Smooth muscle cell (in vitro differentiated cells): ENCODE results near the gene PHACTR4. TPM values are rescaled to one million over a fixed set of nuclear protein-coding genes. Genes with fewer than 3 reads are reported as not detected.

Experiments used
- DNase-seq: peaks from one replicate; lab custom pipeline; 2025; ENCODE audit not compliant: unreplicated experiment; lab: John Stamatoyannopoulos, UW
- H2AFZ ChIP-seq: fragments of 200-600 bp; sonication (generic); 2 replicates; pipeline ENCODE4 v1.6.0; 2016; ENCODE audit warnings: antibody characterized with exemption, low read depth, mild to moderate bottlenecking
- H3F3A ChIP-seq: fragments of 200-600 bp; sonication (generic); 2 replicates; pipeline ENCODE4 v1.6.0; 2017; ENCODE audit warnings: antibody characterized with exemption, low read depth
- H3K27ac ChIP-seq: fragments of 200-600 bp; sonication (generic); 2 replicates; pipeline ENCODE4 v1.5.1; 2016; ENCODE audit warnings: low read depth, mild to moderate bottlenecking
- H3K27me3 ChIP-seq: fragments of 200-600 bp; sonication (generic); 2 replicates; pipeline ENCODE4 v1.6.1; 2016; ENCODE audit warnings: low read depth, mild to moderate bottlenecking
- H3K36me3 ChIP-seq: fragments of 200-600 bp; sonication (generic); 2 replicates; pipeline ENCODE4 v1.5.1; 2016; ENCODE audit warnings: low read depth
- H3K4me1 ChIP-seq: fragments of 200-600 bp; sonication (generic); 2 replicates; pipeline ENCODE4 v1.5.1; 2016; ENCODE audit warnings: low read depth
- H3K4me2 ChIP-seq: fragments of 200-600 bp; sonication (generic); 2 replicates; pipeline ENCODE4 v1.6.0; 2016; ENCODE audit warnings: mild to moderate bottlenecking
- H3K4me3 ChIP-seq: fragments of 200-600 bp; sonication (generic); 2 replicates; pipeline ENCODE4 v1.5.1; 2016; ENCODE audit warnings: mild to moderate bottlenecking
- H3K79me2 ChIP-seq: fragments of 200-600 bp; sonication (generic); 2 replicates; pipeline ENCODE4 v1.6.0; 2016; ENCODE audit warnings: low read depth, mild to moderate bottlenecking
- H3K9ac ChIP-seq: fragments of 200-600 bp; sonication (generic); 2 replicates; pipeline ENCODE4 v1.6.0; 2016; ENCODE audit warnings: low read depth
- H3K9me3 ChIP-seq: fragments of 200-600 bp; sonication (generic); replicated peaks from 2 replicates; pipeline ENCODE4 v1.5.1; 2016; ENCODE audit warnings: low read depth
- H4K20me1 ChIP-seq: fragments of 200-600 bp; sonication (generic); 2 replicates; pipeline ENCODE4 v1.6.0; 2016; ENCODE audit warnings: low read depth
- WGBS: methylation state at CpG from one replicate; pipeline ENCODE4 v1.1.7; 2016; ENCODE audit warnings: low lambda C conversion rate; 5-methylcytosine and 5-hydroxymethylcytosine counted together
- polyA plus RNA-seq: library from polyadenylated mRNA; unstranded; fragments of >200 nt; fragmentation: Nextera tagmentation; extraction: Ambion mirVana; gene quantifications from 2 replicates; pipeline ENCODE4 v1.2.1, GENCODE V29; 2016
- total RNA-seq: library from RNA; depleted of rRNA; stranded (reverse); fragments of >200 nt; gene quantifications from 2 replicates; pipeline ENCODE4 v1.2.3, GENCODE V29; 2014
- TF ChIP-seq, protein P1 (sequence below): fragments of 200-600 bp; sonication (generic); IDR thresholded peaks from 2 replicates; pipeline ENCODE4 v1.5.1; 2017; ENCODE audit warnings: borderline replicate concordance, mild to moderate bottlenecking, antibody characterized with exemption; ENCODE audit not compliant: insufficient read depth, poor library complexity, severe bottlenecking

The PHACTR4 gene
- total and polyA plus RNA-seq, 2 experiments from 2014 or later = 15.2 to 20.2 TPM

DNA sequence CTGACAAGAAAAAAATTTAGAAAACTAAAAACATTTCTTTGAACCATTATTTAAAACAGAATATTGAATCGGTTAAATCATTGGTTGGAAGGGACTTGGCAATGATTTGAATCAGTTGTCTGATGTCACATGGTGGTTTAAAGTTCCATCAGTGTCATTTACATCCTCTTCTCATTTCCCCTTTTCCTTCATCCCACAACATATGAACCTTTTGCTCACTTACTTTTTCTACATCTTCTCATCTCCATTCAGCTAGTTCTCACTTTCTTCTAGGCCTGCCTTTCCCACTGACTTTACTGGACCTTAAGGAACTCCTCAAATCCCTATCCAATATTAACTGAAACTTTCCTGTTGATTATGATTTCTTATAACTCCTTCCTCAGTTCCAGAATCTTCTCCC lies 58.5 kb downstream of the PHACTR4 start:
- Histone ChIP-seq H3K4me1 (no peaks in the 10 kb centered on the region), H3K4me2 (no peak overlapping the region), H3K9me3 (no peaks in the 10 kb centered on the region), H3F3A (no peaks in the 10 kb centered on the region), H3K36me3 (no peaks in the 10 kb centered on the region), H3K27me3 (no peaks in the 10 kb centered on the region), H2AFZ (no peak overlapping the region), H3K79me2 (peaks cover 14% of the 10 kb centered on the region), H4K20me1 (peaks cover 54% of the 10 kb centered on the region), H3K9ac (no peak overlapping the region), H3K4me3 (no peak overlapping the region), H3K27ac (peak overlapping the region; percentile 48)
- DNase-seq = no peak
- 89% methylated on average over 1 of the region's 1 CpG for WGBS
- TF ChIP-seq, protein P1, sequence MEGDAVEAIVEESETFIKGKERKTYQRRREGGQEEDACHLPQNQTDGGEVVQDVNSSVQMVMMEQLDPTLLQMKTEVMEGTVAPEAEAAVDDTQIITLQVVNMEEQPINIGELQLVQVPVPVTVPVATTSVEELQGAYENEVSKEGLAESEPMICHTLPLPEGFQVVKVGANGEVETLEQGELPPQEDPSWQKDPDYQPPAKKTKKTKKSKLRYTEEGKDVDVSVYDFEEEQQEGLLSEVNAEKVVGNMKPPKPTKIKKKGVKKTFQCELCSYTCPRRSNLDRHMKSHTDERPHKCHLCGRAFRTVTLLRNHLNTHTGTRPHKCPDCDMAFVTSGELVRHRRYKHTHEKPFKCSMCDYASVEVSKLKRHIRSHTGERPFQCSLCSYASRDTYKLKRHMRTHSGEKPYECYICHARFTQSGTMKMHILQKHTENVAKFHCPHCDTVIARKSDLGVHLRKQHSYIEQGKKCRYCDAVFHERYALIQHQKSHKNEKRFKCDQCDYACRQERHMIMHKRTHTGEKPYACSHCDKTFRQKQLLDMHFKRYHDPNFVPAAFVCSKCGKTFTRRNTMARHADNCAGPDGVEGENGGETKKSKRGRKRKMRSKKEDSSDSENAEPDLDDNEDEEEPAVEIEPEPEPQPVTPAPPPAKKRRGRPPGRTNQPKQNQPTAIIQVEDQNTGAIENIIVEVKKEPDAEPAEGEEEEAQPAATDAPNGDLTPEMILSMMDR = no peak

DNA sequence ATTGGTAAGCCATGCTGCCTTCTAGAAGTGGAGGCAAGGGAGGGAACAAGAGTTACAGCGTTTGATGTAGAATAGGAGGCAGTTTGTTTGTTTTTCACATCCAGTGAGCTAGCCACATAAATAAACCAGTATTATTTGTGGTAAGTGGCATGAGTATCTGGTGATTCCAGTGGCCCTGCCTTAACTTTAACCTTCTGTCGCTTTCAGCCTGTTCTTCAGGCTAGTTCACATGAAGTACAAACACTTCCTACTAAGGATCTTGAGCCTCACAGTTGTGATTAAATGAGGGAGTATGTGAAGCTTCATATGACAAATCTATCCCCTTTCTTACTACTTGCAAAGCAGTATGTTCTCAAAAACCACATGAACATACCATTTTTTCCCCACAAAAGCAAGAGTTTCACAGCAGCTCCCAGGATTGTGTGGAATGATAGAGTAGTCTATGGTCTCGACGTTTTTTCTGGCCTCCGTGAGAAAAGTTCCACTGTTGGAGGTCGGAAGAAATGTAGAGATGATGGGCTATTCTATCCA lies 59.5 kb downstream of the PHACTR4 start:
- Histone ChIP-seq H3K4me3 (no peak overlapping the region), H3K9ac (no peak overlapping the region), H4K20me1 (peaks cover 59% of the 10 kb centered on the region), H3K36me3 (no peaks in the 10 kb centered on the region), H3K79me2 (peaks cover 14% of the 10 kb centered on the region), H3K9me3 (no peaks in the 10 kb centered on the region), H3K27me3 (no peaks in the 10 kb centered on the region), H3K27ac (peak overlapping the region; percentile 48), H3F3A (no peaks in the 10 kb centered on the region), H3K4me2 (peak overlapping the region; percentile 9), H2AFZ (no peak overlapping the region), H3K4me1 (no peaks in the 10 kb centered on the region)
- TF ChIP-seq, protein P1 = no peak
- DNase-seq = no peak
- WGBS = 68% methylated on average over 6 of the region's 6 CpGs

DNA sequence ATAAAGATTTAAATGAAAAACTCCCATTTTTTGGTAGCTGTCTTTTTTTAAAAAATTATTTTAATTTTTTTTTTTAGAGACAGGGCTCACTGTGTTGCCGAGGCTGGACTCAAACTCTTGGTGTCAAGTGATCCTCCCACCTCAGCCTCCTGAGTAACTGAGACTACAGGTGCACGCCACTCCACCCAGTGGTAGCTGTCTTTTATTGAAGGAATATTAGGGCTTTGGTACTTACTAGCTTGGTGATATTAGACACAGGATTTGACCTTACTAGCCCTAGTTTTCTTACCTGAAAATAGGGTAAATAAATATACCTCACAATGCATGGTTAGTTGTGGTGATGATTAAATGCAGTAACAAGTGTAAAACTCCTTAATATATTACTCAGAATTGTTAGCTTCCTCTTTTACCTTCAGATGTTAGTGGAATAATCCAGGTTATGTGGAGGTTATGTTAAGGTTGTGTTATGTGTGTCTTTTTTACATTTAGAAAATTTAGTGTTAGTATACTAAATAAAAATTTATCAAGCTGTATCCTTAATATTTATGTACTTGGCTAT lies 66.8 kb downstream of the PHACTR4 start:
- Histone ChIP-seq H3K9ac (no peak overlapping the region), H3K27ac (peak overlapping the region; percentile 91), H3K4me2 (peak overlapping the region; percentile 58), H3K4me1 (peaks cover 18% of the 10 kb centered on the region), H3K9me3 (no peaks in the 10 kb centered on the region), H4K20me1 (peaks cover 52% of the 10 kb centered on the region), H3K79me2 (peaks cover 24% of the 10 kb centered on the region), H3K4me3 (no peak overlapping the region), H3K36me3 (no peaks in the 10 kb centered on the region), H2AFZ (no peak overlapping the region), H3F3A (peaks cover 21% of the 10 kb centered on the region), H3K27me3 (no peaks in the 10 kb centered on the region)
- 97% methylated on average over 2 of the region's 2 CpGs for WGBS
- TF ChIP-seq, protein P1 = no peak
- no peak for DNase-seq
